GM12878 (cell line): ENCODE results near the gene HOXB3. TPM values are rescaled to one million over a fixed set of nuclear protein-coding genes. Genes with fewer than 3 reads are reported as not detected.

ENCODE experiments used
- ATAC-seq: fragments of 200-7000 bp; cut with Tn5 transposase; 3 replicates; pipeline ENCODE4 v1.9.1; 2020; ENCODE audit warnings: mild to moderate bottlenecking, moderate library complexity
- BruUV-seq: library from RNA; stranded (reverse); fragments of 400-500 nt; replicated peaks from 2 replicates; lab custom pipeline; 2021; lab: Mats Ljungman, UMichigan
- CTCF ChIA-PET: fragments of 300-600 bp; sonication (Branson Sonifier 250); formaldehyde crosslinking; extraction: SDS; loops from one replicate; lab custom pipeline; 2021; ENCODE audit warnings: inconsistent platforms; lab: Yijun Ruan, JAX
- POLR2A ChIA-PET: fragments of 350-600 bp; formaldehyde crosslinking; extraction: SDS; loops from one replicate; lab custom pipeline; 2021; ENCODE audit warnings: inconsistent platforms; lab: Charles Lee
- RAD21 ChIA-PET: fragments of 300-600 bp; sonication (Branson Sonifier 250); formaldehyde crosslinking; loops from one replicate; lab custom pipeline; 2023; ENCODE audit warnings: antibody characterized with exemption; ENCODE audit not compliant: unreplicated experiment; lab: Charles Lee
- SMC1A ChIA-PET: fragments of 300-600 bp; sonication (Branson Sonifier 250); formaldehyde crosslinking; loops from one replicate; lab custom pipeline; 2023; ENCODE audit not compliant: unreplicated experiment, uncharacterized antibody; lab: Charles Lee
- DNase-seq: peaks from one replicate; pipeline ENCODE4 v3.0.0-alpha.2; 2011; ENCODE audit warnings: low read depth, low spot score
- FAIRE-seq: peaks from 3 replicates; lab custom pipeline; 2011; peaks lifted over from hg19 to GRCh38; lab: Jason Lieb, UNC
- H2AFZ ChIP-seq: 2 replicates; pipeline ENCODE4 v1.6.0; 2011; ENCODE audit warnings: low read depth, low read length, control low read depth; ENCODE audit not compliant: control insufficient read depth
- H3K27ac ChIP-seq: 2 replicates; pipeline ENCODE4 v1.5.1; 2011; ENCODE audit warnings: control low read depth; ENCODE audit not compliant: control insufficient read depth, insufficient read depth
- H3K27me3 ChIP-seq, 2 experiments: replicated peaks in 1 of 2; 2 replicates each; pipeline versions ENCODE4 v1.6.0 to v1.6.1; 2011; ENCODE audit warnings: low read length in 1 of 2; ENCODE audit not compliant: control insufficient read depth in 2 of 2, insufficient read depth in 2 of 2
- H3K36me3 ChIP-seq, 2 experiments: 2 replicates each; pipeline ENCODE4 v1.5.1; 2011; ENCODE audit warnings: low read length in 1 of 2; ENCODE audit not compliant: control insufficient read depth in 2 of 2, insufficient read depth in 2 of 2
- H3K4me1 ChIP-seq: 2 replicates; pipeline ENCODE4 v1.6.1; 2011; ENCODE audit warnings: mild to moderate bottlenecking, low read length, moderate library complexity, mixed read lengths; ENCODE audit not compliant: control insufficient read depth, insufficient read depth
- H3K4me2 ChIP-seq: 2 replicates; pipeline ENCODE4 v1.6.0; 2011; ENCODE audit warnings: control low read depth; ENCODE audit not compliant: control insufficient read depth, insufficient read depth
- H3K4me3 ChIP-seq: fragments of 200-600 bp; sonication (generic); 2 replicates; pipeline ENCODE4 v1.5.1; 2016
- H3K79me2 ChIP-seq: 2 replicates; pipeline ENCODE4 v1.6.0; 2011; ENCODE audit warnings: low read length; ENCODE audit not compliant: control insufficient read depth, insufficient read depth
- H3K9ac ChIP-seq: 2 replicates; pipeline ENCODE4 v1.8.0; 2011; ENCODE audit warnings: low read length, control low read depth, mixed read lengths; ENCODE audit not compliant: control insufficient read depth, insufficient read depth
- H3K9me3 ChIP-seq: replicated peaks from 3 replicates; pipeline ENCODE4 v1.5.1; 2011; ENCODE audit warnings: mild to moderate bottlenecking, low read length; ENCODE audit not compliant: control insufficient read depth, insufficient read depth
- H4K20me1 ChIP-seq: 2 replicates; pipeline ENCODE4 v1.6.0; 2011; ENCODE audit not compliant: control insufficient read depth, insufficient read depth
- ATF7 ChIP-seq: fragments of 450-650 bp; IDR thresholded peaks from 2 replicates; pipeline ENCODE4 v1.6.1; 2016; ENCODE audit warnings: low read depth, mild to moderate bottlenecking
- BCL11A ChIP-seq: IDR thresholded peaks from 2 replicates; pipeline ENCODE4 v1.6.1; 2011; ENCODE audit warnings: low read depth, low read length
- BHLHE40 ChIP-seq, 2 experiments: fragments of 450-650 bp in 1 of 2; IDR thresholded peaks; 2 replicates each; pipeline ENCODE4 v1.6.1; 2011 to 2017; ENCODE audit warnings: low read depth in 2 of 2, borderline replicate concordance in 1 of 2, improper control_type of control experiment in 1 of 2, low read length in 1 of 2, mild to moderate bottlenecking in 1 of 2
- BRCA1 ChIP-seq: IDR thresholded peaks from 2 replicates; pipeline ENCODE4 v1.6.1; 2011; ENCODE audit warnings: low read depth, low read length, improper control_type of control experiment
- CBX3 ChIP-seq: fragments of 200-600 bp; sonication (generic); IDR thresholded peaks from 2 replicates; pipeline ENCODE4 v1.6.1; 2016; ENCODE audit warnings: low read depth, borderline replicate concordance
- E4F1 ChIP-seq: fragments of 450-650 bp; IDR thresholded peaks from 2 replicates; pipeline ENCODE4 v1.6.1; 2018; ENCODE audit warnings: borderline replicate concordance, mild to moderate bottlenecking; ENCODE audit not compliant: partially characterized antibody
- EGR1 ChIP-seq, 2 experiments: IDR thresholded peaks; 1 replicate in 1 of 2; 2 replicates in 1 of 2; pipeline ENCODE4 v1.6.1; 2011 to 2012; ENCODE audit warnings: low read depth in 2 of 2, low read length in 2 of 2, borderline replicate concordance in 1 of 2, mild to moderate bottlenecking in 1 of 2, moderate library complexity in 1 of 2
- EP300 ChIP-seq, 2 experiments: fragments of 150-350 bp in 1 of 2; IDR thresholded peaks; 2 replicates each; pipeline ENCODE4 v1.6.1; 2011 to 2012; ENCODE audit warnings: low read depth in 2 of 2, low read length in 2 of 2, borderline replicate concordance in 1 of 2, improper control_type of control experiment in 1 of 2, inconsistent platforms in 1 of 2; ENCODE audit not compliant: control insufficient read depth in 1 of 2
- FOXM1 ChIP-seq: IDR thresholded peaks from 2 replicates; pipeline ENCODE4 v1.6.1; 2012; ENCODE audit warnings: low read depth, mild to moderate bottlenecking, inconsistent platforms, low read length, moderate library complexity
- IKZF1 ChIP-seq: fragments of 450-650 bp; conservative IDR thresholded peaks from 2 replicates; pipeline ENCODE4 v1.6.1; 2017; ENCODE audit warnings: antibody characterized with exemption, mild to moderate bottlenecking
- KLF5 ChIP-seq: fragments of 450-650 bp; IDR thresholded peaks from 2 replicates; pipeline ENCODE4 v1.6.1; 2014; ENCODE audit warnings: mild to moderate bottlenecking; ENCODE audit not compliant: partially characterized antibody
- MEF2A ChIP-seq: IDR thresholded peaks from 2 replicates; pipeline ENCODE4 v1.6.1; 2011; ENCODE audit warnings: low read depth, mild to moderate bottlenecking, low read length, moderate library complexity; ENCODE audit not compliant: insufficient read depth
- NR2C1 ChIP-seq: fragments of 450-650 bp; IDR thresholded peaks from 2 replicates; pipeline ENCODE4 v1.6.1; 2017; ENCODE audit warnings: antibody characterized with exemption, mild to moderate bottlenecking, moderate library complexity
- NR2F1 ChIP-seq: fragments of 450-650 bp; conservative IDR thresholded peaks from 2 replicates; pipeline ENCODE4 v1.6.1; 2017; ENCODE audit warnings: mild to moderate bottlenecking
- POLR2A ChIP-seq: IDR thresholded peaks from 2 replicates; pipeline ENCODE4 v1.6.1; 2011; ENCODE audit warnings: low read depth, mild to moderate bottlenecking, low read length
- SIN3A ChIP-seq: IDR thresholded peaks from 2 replicates; pipeline ENCODE4 v1.6.1; 2012; ENCODE audit warnings: low read depth, low read length, improper control_type of control experiment
- SMAD1 ChIP-seq: fragments of 450-650 bp; IDR thresholded peaks from 2 replicates; pipeline ENCODE4 v1.6.1; 2018; ENCODE audit warnings: mild to moderate bottlenecking, low read depth; ENCODE audit not compliant: partially characterized antibody
- SUZ12 ChIP-seq: fragments of 200-600 bp; sonication (generic); IDR thresholded peaks from one replicate; pipeline ENCODE4 v1.6.1; 2018; ENCODE audit warnings: antibody characterized with exemption, mild to moderate bottlenecking; ENCODE audit not compliant: unreplicated experiment
- ZNF622 ChIP-seq: fragments of 450-650 bp; IDR thresholded peaks from 2 replicates; pipeline ENCODE4 v1.6.1; 2017; ENCODE audit warnings: mild to moderate bottlenecking, inconsistent platforms
- WGBS: methylation state at CpG from one replicate; pipeline ENCODE4 v1.1.6; 2016; ENCODE audit warnings: low lambda C conversion rate; ENCODE audit not compliant: insufficient replicate concordance, insufficient coverage; ENCODE audit errors: missing lambda C conversion rate; 5-methylcytosine and 5-hydroxymethylcytosine counted together
- in situ Hi-C: fragments of 300-500 bp; cut with MboI; formaldehyde crosslinking; loops from 9 replicates; pipeline ENCODE4 v1.14.3; 2018; ENCODE audit warnings: mixed read lengths
- intact Hi-C: fragments of 100-400 bp; cut with micrococcal nuclease; formaldehyde crosslinking; loops from one replicate; pipeline ENCODE4 v1.14.2; 2022; ENCODE audit not compliant: unreplicated experiment
- polyA plus RNA-seq, 11 experiments: library from polyadenylated mRNA; depleted of rRNA in 4 of 11; unstranded in 6 of 11; stranded (reverse) in 5 of 11; fragments of >200 nt; fragmentation: Nextera tagmentation in 4 of 11; fragmentation: Illumina TruSeq in 1 of 11; extraction: Ambion mirVana in 4 of 11; extraction: Trizol in 1 of 11; gene quantifications; 1 replicate in 1 of 11; 2 replicates in 10 of 11; pipeline versions ENCODE4 v1.2.1 to v1.2.3, GENCODE V29; 2011 to 2016; ENCODE audit warnings: inconsistent platforms in 2 of 11, missing spikeins in 2 of 11, low read depth in 1 of 11
- total RNA-seq, 4 experiments: library from RNA; depleted of rRNA in 3 of 4; stranded (reverse); fragments of >200 nt in 3 of 4; fragmentation: Illumina TruSeq in 1 of 4; extraction: Trizol in 1 of 4; gene quantifications; 2 replicates each; pipeline versions ENCODE4 v1.2.1 to v1.2.3, GENCODE V29; 2013 to 2021

HOXB3 gene
- total and polyA plus RNA-seq, 10 of the 15 experiments (the other 5 are each of a cell fraction or from before 2014, with no cell fraction given) = 0.19 to 7.7 (median 2.9) TPM

- TF ChIP-seq EGR1 (IDR thresholded peaks at IDR 0.05; ENCODE audit: borderline replicate concordance in 1 of 2, low read depth in 2 of 2, low read length in 2 of 2) (0 out of 3 replicates have a peak, but pooled peaks of 1 of the 2 experiments have one; percentile 50), E4F1 (no peak), BRCA1 (no peak), CBX3 (no peak)
These were observed 46.1 kb downstream of the HOXB3 start (continued) for GRCh38 chr17:48543854-48544348.

GRCh38 chr17:48543107-48543853, 46.8 kb downstream of the HOXB3 start:
- ChIA-PET SMC1A (interaction anchor here (0.9 to 2.1 kb wide), 5 partner anchors 10 to 208 kb away, joined by 3 to 9 read pairs (median 3); no protein-coding TSS in a partner anchor), POLR2A (interaction anchor here (0.8 to 2.0 kb wide), 4 partner anchors 30 to 67 kb away, joined by 3 to 9 read pairs (median 4); no protein-coding TSS in a partner anchor), RAD21 (interaction anchor here (0.5 to 2.3 kb wide), 4 partner anchors 30 to 45 kb away, joined by 3 to 5 read pairs (median 4); no protein-coding TSS in a partner anchor), CTCF (interaction anchor here (0.6 to 1.0 kb wide), 2 partner anchors 73 to 89 kb away, joined by 3 to 4 read pairs; no protein-coding TSS in a partner anchor)
- Histone ChIP-seq H2AFZ (peak overlapping the region; percentile 82), H3K27ac (peak overlapping the region; percentile 49), H3K9ac (peak overlapping the region; percentile 77), H3K9me3 (no peaks in the 10 kb centered on the region), H3K27me3 (peaks cover 0 to 4% of the 10 kb centered on the region in 2 experiments; a peak in 1 of 4 replicates), H3K79me2 (peaks cover 12% of the 10 kb centered on the region), H3K4me3 (peak overlapping the region; percentile 69), H3K36me3 (no peaks in the 10 kb centered on the region), H4K20me1 (no peaks in the 10 kb centered on the region), H3K4me1 (peaks cover 7% of the 10 kb centered on the region), H3K4me2 (peak overlapping the region; percentile 85)
- FAIRE-seq (no peak), ATAC-seq (peak; percentile 81), DNase-seq (no peak)
- in situ Hi-C loops = no loop called here
- BruUV-seq = no TSS peak
- 2% methylated on average over 65 of the region's 72 CpGs for WGBS
- intact Hi-C loops = loop anchor here (2.0 to 5.0 kb wide), 2 partner anchors 32 to 51 kb away; no protein-coding TSS in a partner anchor
- TF ChIP-seq SUZ12 = peak; percentile 50
- TF ChIP-seq BCL11A = no peak
- TF ChIP-seq BHLHE40 (IDR thresholded peaks at IDR 0.05; ENCODE audit: borderline replicate concordance in 1 of 2, low read depth in 2 of 2, low read length in 1 of 2) = peak in 1 of 2 experiments; percentile 49; a peak in 1 of 4 replicates
- no peak for TF ChIP-seq FOXM1
- TF ChIP-seq SIN3A = peak; percentile 53; the same call in 1 of the 2 replicates
- TF ChIP-seq ZNF622 = no peak
- peak; percentile 66 for TF ChIP-seq NR2F1
- TF ChIP-seq IKZF1 = peak; percentile 71
- TF ChIP-seq ATF7 = no peak
- no peak for TF ChIP-seq SMAD1
- no peak for TF ChIP-seq NR2C1
- no peak for TF ChIP-seq EP300 (IDR thresholded peaks at IDR 0.05; ENCODE audit: borderline replicate concordance in 1 of 2, control insufficient read depth in 1 of 2, low read depth in 2 of 2, low read length in 2 of 2)
- TF ChIP-seq POLR2A = peak; percentile 63
- no peak for TF ChIP-seq KLF5
- TF ChIP-seq MEF2A = no peak
